MCF 10A (cell line): ENCODE data around the gene CMTM1. TPM values are rescaled to one million over a fixed set of nuclear protein-coding genes. Genes with fewer than 3 reads are reported as not detected.
"Not testable (repeated sequence)": the region's sequence is repeated elsewhere in the genome, so short reads cannot be mapped to it uniquely, and the experiment has no call there.

Experiments
- BruUV-seq: library from RNA; stranded (reverse); fragments of 400-500 nt; replicated peaks from 2 replicates; lab custom pipeline; 2021; lab: Mats Ljungman, UMichigan
- CTCF ChIA-PET: fragments of 300-600 bp; sonication (Branson Sonifier 250); formaldehyde crosslinking; extraction: SDS; loops from one replicate; lab custom pipeline; 2021; ENCODE audit warnings: antibody characterized with exemption, inconsistent platforms; lab: Yijun Ruan, JAX
- POLR2A ChIA-PET: fragments of 300-600, 350-650 bp; sonication (Branson Sonifier 250); formaldehyde crosslinking; extraction: SDS; loops from one replicate; lab custom pipeline; 2020; ENCODE audit warnings: antibody characterized with exemption, inconsistent platforms; lab: Yijun Ruan, JAX
- DNase-seq: peaks from one replicate; pipeline ENCODE4 v3.0.0-alpha.2; 2018; ENCODE audit not compliant: unreplicated experiment
- H3K27ac Mint-ChIP-seq: one replicate; pipeline ENCODE4 v1.8.0; 2022; ENCODE audit warnings: mild to moderate bottlenecking, low read depth, mixed read lengths; ENCODE audit not compliant: unreplicated experiment
- H3K27me3 Mint-ChIP-seq: one replicate; pipeline ENCODE4 v1.8.0; 2022; ENCODE audit warnings: mixed read lengths; ENCODE audit not compliant: insufficient read depth, unreplicated experiment
- H3K36me3 Mint-ChIP-seq: one replicate; pipeline ENCODE4 v1.8.0; 2022; ENCODE audit warnings: mild to moderate bottlenecking, moderate library complexity, mixed read lengths; ENCODE audit not compliant: insufficient read depth, unreplicated experiment
- H3K4me1 Mint-ChIP-seq: one replicate; pipeline ENCODE4 v1.8.0; 2022; ENCODE audit warnings: mixed read lengths; ENCODE audit not compliant: insufficient read depth, unreplicated experiment
- H3K4me3 Mint-ChIP-seq: one replicate; pipeline ENCODE4 v1.8.0; 2022; ENCODE audit warnings: mild to moderate bottlenecking, moderate library complexity, mixed read lengths; ENCODE audit not compliant: unreplicated experiment
- H3K9me3 Mint-ChIP-seq: one replicate; pipeline ENCODE4 v1.8.0; 2022; ENCODE audit warnings: mixed read lengths; ENCODE audit not compliant: unreplicated experiment
- CTCF ChIP-seq: fragments of 200-600 bp; IDR thresholded peaks from one replicate; pipeline ENCODE4 v1.8.0; 2022; ENCODE audit warnings: antibody characterized with exemption, mild to moderate bottlenecking; ENCODE audit not compliant: unreplicated experiment
- intact Hi-C: fragments of 100-400 bp; cut with micrococcal nuclease; formaldehyde crosslinking; loops from 2 replicates; pipeline ENCODE4 v1.14.1; 2022
- total RNA-seq: library from RNA; stranded (reverse); gene quantifications from 2 replicates; pipeline ENCODE4 v1.2.3, GENCODE V29; 2022

Gene CMTM1
- total RNA-seq, 1 experiment from 2014 or later: 2.1 TPM

- TF ChIP-seq CTCF: no peak
- ChIA-PET POLR2A (no interaction called here), CTCF (interaction anchor here (0.6 to 0.7 kb wide), 2 partner anchors 134 to 807 kb away, joined by 3 to 4 read pairs; no protein-coding TSS in a partner anchor)
- BruUV-seq: no TSS peak
- H3K4me1 Mint-ChIP-seq: no peaks in the 10 kb centered on the region
- no peaks in the 10 kb centered on the region for H3K9me3 Mint-ChIP-seq
- H3K27me3 Mint-ChIP-seq: no peaks in the 10 kb centered on the region
- no peaks in the 10 kb centered on the region for H3K36me3 Mint-ChIP-seq
- no peak overlapping the region for H3K27ac Mint-ChIP-seq
- intact Hi-C loops: no loop called here
- H3K4me3 Mint-ChIP-seq: no peak overlapping the region
- no peak for DNase-seq
These were observed 26.0 kb downstream of the CMTM1 start for GRCh38 chr16:66592241-66592640.

GRCh38 chr16:66592814-66593213, 26.6 kb downstream of the CMTM1 start:
- Mint-ChIP-seq H3K27me3 (no peaks in the 10 kb centered on the region), H3K4me1 (no peaks in the 10 kb centered on the region), H3K4me3 (no peak overlapping the region), H3K27ac (no peak overlapping the region), H3K9me3 (no peaks in the 10 kb centered on the region), H3K36me3 (no peaks in the 10 kb centered on the region)
- ChIA-PET CTCF (interaction anchor here (0.6 kb wide), 2 partner anchors 63 to 806 kb away, joined by 3 to 4 read pairs; no protein-coding TSS in a partner anchor), POLR2A (no interaction called here)
- DNase-seq: no peak
- BruUV-seq: no TSS peak
- no peak for TF ChIP-seq CTCF
- intact Hi-C loops: no loop called here

- POLR2A ChIA-PET: no interaction called here
- CTCF ChIA-PET: interaction anchor here (1.3 to 2.1 kb wide), 2 partner anchors 13 to 14 kb away, joined by 4 to 8 read pairs; no protein-coding TSS in a partner anchor
- no peak for DNase-seq
- TF ChIP-seq CTCF: no peak
- Mint-ChIP-seq H3K27ac (no peak overlapping the region), H3K4me3 (no peak overlapping the region), H3K4me1 (no peaks in the 10 kb centered on the region), H3K27me3 (peaks cover 5% of the 10 kb centered on the region), H3K9me3 (no peaks in the 10 kb centered on the region), H3K36me3 (no peaks in the 10 kb centered on the region)
- no TSS peak for BruUV-seq
- intact Hi-C loops: no loop called here
These were observed 28.5 kb downstream of the CMTM1 start for GRCh38 chr16:66594739-66595138.

- CTCF ChIA-PET: interaction anchor here (0.6 to 1.4 kb wide), 5 partner anchors 11 to 157 kb away, joined by 3 to 6 read pairs (median 4); no protein-coding TSS in a partner anchor
- H3K4me3 Mint-ChIP-seq, H3K4me1 Mint-ChIP-seq, DNase-seq, POLR2A ChIA-PET, H3K27ac Mint-ChIP-seq, H3K36me3 Mint-ChIP-seq, BruUV-seq, intact Hi-C loops, H3K9me3 Mint-ChIP-seq: not testable (repeated sequence)
- H3K27me3 Mint-ChIP-seq: peaks cover 11% of the 10 kb centered on the region
These were observed 30.3 kb downstream of the CMTM1 start for GRCh38 chr16:66596559-66596958.
